Measurements from ENCODE around the gene HSPA12A. TPM values are rescaled to one million over a fixed set of nuclear protein-coding genes. Genes with fewer than 3 reads are reported as not detected.

Gene HSPA12A
- total RNA-seq, 1 donor from 2014 or later: 7.4 TPM

DNA sequence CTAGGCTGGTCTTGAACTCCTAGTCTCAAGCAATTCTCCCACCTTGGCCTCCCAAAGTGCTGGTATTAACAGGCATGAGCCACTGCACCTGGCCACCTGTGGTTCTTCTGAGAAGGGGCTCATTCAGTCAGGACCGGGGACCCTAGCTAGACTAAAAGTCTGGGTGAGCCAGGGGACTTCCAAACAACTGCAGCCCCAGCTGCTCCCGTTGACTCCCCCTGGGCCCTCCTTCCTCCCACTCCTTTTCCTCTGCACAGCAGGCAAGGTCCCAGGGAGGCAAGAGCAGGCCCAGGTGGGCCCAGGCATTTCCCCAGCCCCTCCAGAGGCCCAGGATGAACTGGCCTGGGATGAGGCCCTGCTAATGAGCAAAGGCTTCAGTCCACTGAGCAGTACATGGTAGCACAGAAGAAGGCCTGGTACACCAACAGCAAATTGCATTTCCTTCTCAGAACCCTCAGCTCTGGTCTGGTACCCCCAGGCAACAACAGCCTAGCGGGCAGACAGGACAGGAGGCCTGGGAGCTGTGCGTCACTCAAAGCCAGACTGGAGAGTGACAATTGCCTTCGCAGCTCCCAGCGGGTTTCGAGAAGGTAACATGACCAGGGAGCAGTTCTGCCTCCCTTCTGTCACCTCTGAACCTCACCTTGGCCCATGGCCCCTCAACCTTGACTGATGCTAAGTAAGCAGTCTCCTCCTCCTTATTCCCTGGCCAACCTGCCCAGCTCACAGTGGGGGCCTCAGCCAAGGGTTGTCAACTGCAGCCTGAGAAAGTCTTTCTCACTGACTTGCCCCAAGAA, 30.7 kb upstream of the HSPA12A start:
- intact Hi-C loops (cut with DNase I): no loop called here

GRCh38 chr10:116771959-116772585, 29.7 kb upstream of the HSPA12A start:
- H3K4me1 ChIP-seq: no peaks in the 10 kb centered on the region
- TF ChIP-seq, protein P1, sequence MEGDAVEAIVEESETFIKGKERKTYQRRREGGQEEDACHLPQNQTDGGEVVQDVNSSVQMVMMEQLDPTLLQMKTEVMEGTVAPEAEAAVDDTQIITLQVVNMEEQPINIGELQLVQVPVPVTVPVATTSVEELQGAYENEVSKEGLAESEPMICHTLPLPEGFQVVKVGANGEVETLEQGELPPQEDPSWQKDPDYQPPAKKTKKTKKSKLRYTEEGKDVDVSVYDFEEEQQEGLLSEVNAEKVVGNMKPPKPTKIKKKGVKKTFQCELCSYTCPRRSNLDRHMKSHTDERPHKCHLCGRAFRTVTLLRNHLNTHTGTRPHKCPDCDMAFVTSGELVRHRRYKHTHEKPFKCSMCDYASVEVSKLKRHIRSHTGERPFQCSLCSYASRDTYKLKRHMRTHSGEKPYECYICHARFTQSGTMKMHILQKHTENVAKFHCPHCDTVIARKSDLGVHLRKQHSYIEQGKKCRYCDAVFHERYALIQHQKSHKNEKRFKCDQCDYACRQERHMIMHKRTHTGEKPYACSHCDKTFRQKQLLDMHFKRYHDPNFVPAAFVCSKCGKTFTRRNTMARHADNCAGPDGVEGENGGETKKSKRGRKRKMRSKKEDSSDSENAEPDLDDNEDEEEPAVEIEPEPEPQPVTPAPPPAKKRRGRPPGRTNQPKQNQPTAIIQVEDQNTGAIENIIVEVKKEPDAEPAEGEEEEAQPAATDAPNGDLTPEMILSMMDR (IDR thresholded peaks at IDR 0.05): no peak
- DNase-seq (no peak), ATAC-seq (no peak)
- no peaks in the 10 kb centered on the region for H3K9me3 ChIP-seq
- H3K27ac ChIP-seq: no peak overlapping the region
- H3K4me3 ChIP-seq: no peak overlapping the region
- no peaks in the 10 kb centered on the region for H3K36me3 ChIP-seq
- intact Hi-C loops (cut with DNase I): no loop called here
- H3K27me3 ChIP-seq: no peaks in the 10 kb centered on the region

More for the DNA sequence above, 30.7 kb upstream of the HSPA12A start:
- H3K36me3 ChIP-seq: no peaks in the 10 kb centered on the region
- ATAC-seq: no peak
- DNase-seq: no peak
- H3K27me3 ChIP-seq: no peaks in the 10 kb centered on the region
- no peaks in the 10 kb centered on the region for H3K9me3 ChIP-seq
- H3K4me3 ChIP-seq: no peak overlapping the region
- TF ChIP-seq, protein P1 (IDR thresholded peaks at IDR 0.05): no peak
- H3K27ac ChIP-seq: no peak overlapping the region
- no peaks in the 10 kb centered on the region for H3K4me1 ChIP-seq

DNA sequence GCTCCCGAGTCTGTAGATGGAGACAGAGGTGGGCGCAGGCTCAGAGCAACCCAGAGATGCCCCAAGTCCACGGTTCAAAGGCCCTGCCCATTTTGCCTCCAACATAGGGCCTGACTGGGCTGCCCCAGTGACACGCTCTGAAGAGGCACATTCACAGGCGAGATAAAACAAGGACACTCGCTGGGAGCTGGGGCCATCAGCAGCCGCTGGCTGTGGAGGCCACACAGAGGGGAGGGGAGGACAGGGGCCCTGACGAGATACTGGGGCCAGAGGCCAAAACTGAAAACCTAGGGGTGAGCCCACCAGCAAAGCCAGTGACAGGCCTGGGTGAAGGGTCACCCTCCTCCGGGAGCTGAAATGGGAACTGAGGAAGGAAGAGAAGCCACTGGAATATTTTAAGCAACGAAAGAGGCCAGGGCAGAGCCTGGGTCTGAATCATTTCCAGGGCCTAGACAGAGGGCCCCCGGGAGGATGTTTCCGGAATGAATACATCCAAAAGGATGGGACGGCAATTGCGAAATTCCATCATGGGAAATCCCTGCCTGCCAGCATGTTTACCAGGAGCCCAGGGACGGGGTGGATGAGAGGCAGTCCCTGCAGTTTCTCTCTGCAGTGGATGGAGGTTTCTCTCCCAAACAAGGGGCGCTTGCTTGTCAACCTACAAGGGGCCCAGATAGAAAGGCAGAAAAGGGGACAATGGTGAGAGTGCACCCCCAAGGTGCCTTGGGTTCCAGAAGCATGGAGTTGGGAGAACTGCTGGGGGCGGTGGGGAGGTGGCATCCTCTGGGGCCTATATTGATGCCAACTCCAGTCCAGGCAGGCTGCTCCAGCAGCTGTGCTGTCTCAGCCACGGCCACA, 29.0 kb upstream of the HSPA12A start:
- no peak for DNase-seq
- TF ChIP-seq, protein P1 (IDR thresholded peaks at IDR 0.05): no peak
- ATAC-seq: no peak
- Histone ChIP-seq H3K27me3 (no peaks in the 10 kb centered on the region), H3K4me3 (no peak overlapping the region), H3K9me3 (no peaks in the 10 kb centered on the region), H3K36me3 (no peaks in the 10 kb centered on the region), H3K27ac (peak overlapping the region; percentile 24), H3K4me1 (no peaks in the 10 kb centered on the region)
- intact Hi-C loops (cut with DNase I): no loop called here

- Histone ChIP-seq H3K36me3 (no peaks in the 10 kb centered on the region), H3K27ac (no peak overlapping the region), H3K4me3 (no peak overlapping the region), H3K27me3 (no peaks in the 10 kb centered on the region), H3K4me1 (no peaks in the 10 kb centered on the region), H3K9me3 (no peaks in the 10 kb centered on the region)
- intact Hi-C loops (cut with DNase I): no loop called here
- TF ChIP-seq, protein P1 (IDR thresholded peaks at IDR 0.05): no peak
- DNase-seq: no peak
- no peak for ATAC-seq
Measured at GRCh38 chr10:116770281-116770680, 27.9 kb upstream of the HSPA12A start.

DNA sequence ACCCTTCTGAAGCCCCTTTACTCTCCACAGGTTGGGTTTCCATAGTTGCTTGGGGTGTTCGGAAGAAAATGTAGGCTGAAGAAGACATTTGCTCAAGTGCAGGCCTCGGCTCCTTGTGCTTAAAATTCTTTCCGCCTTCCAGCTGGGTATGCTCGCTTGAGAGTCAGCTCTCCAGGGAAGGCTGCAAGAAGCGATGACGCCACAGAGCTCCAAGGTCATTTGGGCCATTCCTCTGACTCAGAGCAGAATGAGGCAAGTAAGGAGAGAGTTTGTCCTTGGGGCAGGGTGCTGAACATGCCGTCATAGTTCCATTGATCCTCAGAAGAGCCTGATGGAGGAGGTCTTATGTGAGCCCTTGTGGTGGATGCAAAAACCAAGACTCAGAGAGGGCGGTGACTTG, 27.4 kb upstream of the HSPA12A start:
- no peak overlapping the region for H3K4me3 ChIP-seq
- H3K9me3 ChIP-seq: no peaks in the 10 kb centered on the region
- no peaks in the 10 kb centered on the region for H3K27me3 ChIP-seq
- no peak overlapping the region for H3K27ac ChIP-seq
- ATAC-seq (no peak), DNase-seq (no peak)
- TF ChIP-seq, protein P1 (IDR thresholded peaks at IDR 0.05): no peak
- no peaks in the 10 kb centered on the region for H3K4me1 ChIP-seq
- no peaks in the 10 kb centered on the region for H3K36me3 ChIP-seq
- intact Hi-C loops (cut with DNase I): no loop called here

Data from upper lobe of right lung (tissue), 1 donor.